Thoracic aorta (tissue), 2 donors: Measurements from ENCODE around the gene OR1N1. TPM values are rescaled to one million over a fixed set of nuclear protein-coding genes. Genes with fewer than 3 reads are reported as not detected.

Source experiments
- ATAC-seq: fragments of 150-250 bp; one replicate; pipeline ENCODE4 v1.8.0; 2017; ENCODE audit warnings: low read depth; ENCODE audit not compliant: insufficient number of reproducible peaks, low FRiP score
- DNase-seq: peaks from one replicate; pipeline ENCODE4 v3.0.0-alpha.2; 2020; ENCODE audit warnings: low spot score
- H3K27ac ChIP-seq, 2 donors: fragments of 200-600 bp; sonication (generic); 1 replicate in 1 of 2; 2 replicates in 1 of 2; pipeline ENCODE4 v1.5.1; 2016; ENCODE audit warnings: mild to moderate bottlenecking in 2 of 2, moderate library complexity in 2 of 2
- H3K27me3 ChIP-seq: fragments of 200-600 bp; sonication (generic); replicated peaks from 2 replicates; pipeline ENCODE4 v1.6.0; 2016; ENCODE audit warnings: mild to moderate bottlenecking; ENCODE audit not compliant: insufficient read depth
- H3K36me3 ChIP-seq: fragments of 200-600 bp; sonication (generic); one replicate; pipeline ENCODE4 v1.5.1; 2016
- H3K4me1 ChIP-seq, 2 donors: fragments of 200-600 bp; sonication (generic); 1 replicate in 1 of 2; 2 replicates in 1 of 2; pipeline versions ENCODE4 v1.5.1 to v1.6.0; 2016; ENCODE audit warnings: low read depth in 2 of 2, mild to moderate bottlenecking in 1 of 2; ENCODE audit not compliant: control insufficient read depth in 1 of 2
- H3K4me3 ChIP-seq: fragments of 200-600 bp; sonication (generic); 2 replicates; pipeline ENCODE4 v1.5.1; 2016; ENCODE audit warnings: mild to moderate bottlenecking
- H3K9me3 ChIP-seq: fragments of 200-600 bp; sonication (generic); 2 replicates; pipeline ENCODE4 v1.5.1; 2016
- total RNA-seq, 2 donors: library from RNA; depleted of rRNA; stranded (reverse); fragments of >200 nt; gene quantifications; one replicate each; pipeline versions ENCODE4 v1.1.0 to v1.2.3, GENCODE V29; 2016
- TF ChIP-seq, protein P1 (sequence below): fragments of 200-600 bp; sonication (generic); IDR thresholded peaks from one replicate; pipeline ENCODE4 v1.5.1; 2019; ENCODE audit warnings: antibody characterized with exemption

The OR1N1 gene
- not detected for total RNA-seq

DNA sequence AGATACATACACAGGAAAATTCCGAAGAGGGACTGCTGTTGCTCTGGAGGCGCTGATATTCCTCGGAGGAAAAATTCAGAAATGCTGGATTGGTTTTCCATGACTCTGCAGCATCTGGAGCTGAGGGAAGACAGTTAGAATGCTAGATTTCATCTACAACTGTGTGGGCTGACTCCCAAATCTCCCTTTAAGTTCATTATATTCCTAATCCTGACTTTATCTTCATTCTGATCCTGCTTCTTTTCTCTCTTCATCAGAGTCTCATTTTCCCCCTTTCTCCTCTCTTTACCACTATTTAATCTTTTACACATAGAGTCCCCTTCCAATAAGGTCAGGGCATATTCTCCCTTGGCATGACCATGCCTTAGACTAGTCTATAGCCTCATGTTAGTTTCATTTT lies at the start of gene OR1N1:
TSS of gene OR1N1 (minus strand) at position 101 of the 400 bp plus-strand sequence. CDS start at position 101, 0 bp downstream.
- Histone ChIP-seq H3K36me3 (no peaks in the 10 kb centered on the region), H3K27ac (no peak within 1 kb of the TSS), H3K4me1 (no peaks in the 10 kb centered on the region), H3K9me3 (no peaks in the 10 kb centered on the region), H3K27me3 (no peaks in the 10 kb centered on the region), H3K4me3 (no peak within 1 kb of the TSS)
- DNase-seq (no peak), ATAC-seq (no peak)
- TF ChIP-seq, protein P1, sequence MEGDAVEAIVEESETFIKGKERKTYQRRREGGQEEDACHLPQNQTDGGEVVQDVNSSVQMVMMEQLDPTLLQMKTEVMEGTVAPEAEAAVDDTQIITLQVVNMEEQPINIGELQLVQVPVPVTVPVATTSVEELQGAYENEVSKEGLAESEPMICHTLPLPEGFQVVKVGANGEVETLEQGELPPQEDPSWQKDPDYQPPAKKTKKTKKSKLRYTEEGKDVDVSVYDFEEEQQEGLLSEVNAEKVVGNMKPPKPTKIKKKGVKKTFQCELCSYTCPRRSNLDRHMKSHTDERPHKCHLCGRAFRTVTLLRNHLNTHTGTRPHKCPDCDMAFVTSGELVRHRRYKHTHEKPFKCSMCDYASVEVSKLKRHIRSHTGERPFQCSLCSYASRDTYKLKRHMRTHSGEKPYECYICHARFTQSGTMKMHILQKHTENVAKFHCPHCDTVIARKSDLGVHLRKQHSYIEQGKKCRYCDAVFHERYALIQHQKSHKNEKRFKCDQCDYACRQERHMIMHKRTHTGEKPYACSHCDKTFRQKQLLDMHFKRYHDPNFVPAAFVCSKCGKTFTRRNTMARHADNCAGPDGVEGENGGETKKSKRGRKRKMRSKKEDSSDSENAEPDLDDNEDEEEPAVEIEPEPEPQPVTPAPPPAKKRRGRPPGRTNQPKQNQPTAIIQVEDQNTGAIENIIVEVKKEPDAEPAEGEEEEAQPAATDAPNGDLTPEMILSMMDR, result no peak

DNA sequence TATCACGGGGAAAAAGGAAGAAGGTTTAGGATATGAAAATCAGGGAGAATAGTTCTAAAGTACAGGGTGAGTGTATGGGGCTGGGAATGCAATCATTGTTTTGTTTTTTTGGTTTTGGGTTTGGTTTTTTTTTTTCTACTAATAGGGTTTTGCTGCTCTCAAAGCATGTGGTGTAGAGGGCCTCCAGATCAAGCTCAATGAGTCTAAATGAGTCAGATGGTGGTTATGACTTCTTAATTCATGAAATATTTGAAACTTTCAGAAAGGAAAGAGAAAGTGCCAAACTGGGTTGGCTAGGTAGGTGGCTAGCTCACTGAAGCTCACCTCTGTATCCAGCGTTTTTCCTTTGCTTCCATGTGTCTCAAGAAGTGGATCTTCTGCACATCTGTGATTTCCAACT lies 45.4 kb upstream of the OR1N1 start:
- no peak overlapping the region for H3K27ac ChIP-seq
- no peaks in the 10 kb centered on the region for H3K36me3 ChIP-seq
- ATAC-seq (no peak), DNase-seq (no peak)
- no peaks in the 10 kb centered on the region for H3K9me3 ChIP-seq
- H3K27me3 ChIP-seq, result no peaks in the 10 kb centered on the region
- TF ChIP-seq, protein P1, result no peak
- no peak overlapping the region for H3K4me3 ChIP-seq
- H3K4me1 ChIP-seq, result no peaks in the 10 kb centered on the region

GRCh38 chr9:122567901-122568300 lies 40.8 kb upstream of the OR1N1 start:
- ATAC-seq, result no peak
- Histone ChIP-seq H3K4me1 (no peaks in the 10 kb centered on the region), H3K9me3 (no peaks in the 10 kb centered on the region), H3K36me3 (no peaks in the 10 kb centered on the region), H3K27me3 (no peaks in the 10 kb centered on the region), H3K4me3 (no peak overlapping the region), H3K27ac (no peak overlapping the region)
- TF ChIP-seq, protein P1, result no peak
- no peak for DNase-seq

GRCh38 chr9:122562134-122562760 lies 35.2 kb upstream of the OR1N1 start:
- Histone ChIP-seq H3K27ac (no peak overlapping the region), H3K27me3 (no peaks in the 10 kb centered on the region), H3K4me1 (no peaks in the 10 kb centered on the region), H3K36me3 (no peaks in the 10 kb centered on the region), H3K9me3 (no peaks in the 10 kb centered on the region), H3K4me3 (no peak overlapping the region)
- ATAC-seq, result no peak
- TF ChIP-seq, protein P1, result no peak
- DNase-seq, result no peak

- Histone ChIP-seq H3K4me3 (no peak overlapping the region), H3K27me3 (no peaks in the 10 kb centered on the region), H3K27ac (no peak overlapping the region), H3K4me1 (no peaks in the 10 kb centered on the region), H3K9me3 (no peaks in the 10 kb centered on the region), H3K36me3 (no peaks in the 10 kb centered on the region)
- TF ChIP-seq, protein P1, result no peak
- no peak for ATAC-seq
- no peak for DNase-seq
Measured at GRCh38 chr9:122561446-122561845, 34.4 kb upstream of the OR1N1 start.
